Fibroblast of lung (primary cell): ENCODE data around the gene CYBA. TPM values are rescaled to one million over a fixed set of nuclear protein-coding genes. Genes with fewer than 3 reads are reported as not detected.

Experiments
- DNase-seq, 2 donors: peaks; one replicate each; pipeline versions ENCODE4 v3.0.0 to v3.0.0-alpha.2; 2010; ENCODE audit warnings: low read depth in 2 of 2
- H2AFZ ChIP-seq: 2 replicates; pipeline ENCODE4 v1.5.1; 2012; ENCODE audit warnings: low read length, control low read depth, inconsistent platforms
- H3K27ac ChIP-seq: 2 replicates; pipeline ENCODE4 v1.5.1; 2011; ENCODE audit warnings: low read length, control low read depth; ENCODE audit not compliant: insufficient read depth
- H3K27me3 ChIP-seq: 2 replicates; pipeline ENCODE4 v1.5.1; 2011; ENCODE audit warnings: mild to moderate bottlenecking, low read length; ENCODE audit not compliant: control insufficient read depth, insufficient read depth
- H3K36me3 ChIP-seq: 2 replicates; pipeline ENCODE4 v1.5.1; 2011; ENCODE audit warnings: low read length; ENCODE audit not compliant: control insufficient read depth, insufficient read depth
- H3K4me1 ChIP-seq: 2 replicates; pipeline ENCODE4 v1.5.1; 2011; ENCODE audit warnings: low read length; ENCODE audit not compliant: control insufficient read depth, insufficient read depth; ENCODE audit errors: extremely low read depth
- H3K4me2 ChIP-seq: 2 replicates; pipeline ENCODE4 v1.5.1; 2011; ENCODE audit warnings: low read length, control low read depth; ENCODE audit not compliant: insufficient read depth; ENCODE audit errors: extremely low read depth
- H3K4me3 ChIP-seq, 4 experiments: fragments of 200-600 bp in 1 of 4; sonication (generic) in 1 of 4; replicated peaks in 1 of 4; 2 replicates each; pipeline ENCODE4 v1.5.1; 2011 to 2016; ENCODE audit warnings: low read length in 4 of 4, low read depth in 3 of 4, mild to moderate bottlenecking in 3 of 4, control low read depth in 2 of 4, inconsistent platforms in 1 of 4, mixed read lengths in 1 of 4; ENCODE audit not compliant: insufficient read depth in 1 of 4; ENCODE audit errors: control extremely low read depth in 1 of 4
- H3K79me2 ChIP-seq: 2 replicates; pipeline ENCODE4 v1.5.1; 2012; ENCODE audit warnings: mild to moderate bottlenecking, low read length, inconsistent platforms; ENCODE audit not compliant: control insufficient read depth, insufficient read depth
- H3K9ac ChIP-seq: 2 replicates; pipeline ENCODE4 v1.5.1; 2011; ENCODE audit warnings: mild to moderate bottlenecking, low read length, control low read depth; ENCODE audit not compliant: insufficient read depth
- H3K9me3 ChIP-seq: 2 replicates; pipeline ENCODE4 v1.5.1; 2012; ENCODE audit warnings: low read depth, low read length; ENCODE audit not compliant: control insufficient read depth, insufficient read depth
- H4K20me1 ChIP-seq: 2 replicates; pipeline ENCODE4 v1.5.1; 2011; ENCODE audit warnings: low read length; ENCODE audit not compliant: control insufficient read depth, insufficient read depth; ENCODE audit errors: extremely low read depth
- CTCF ChIP-seq, 2 donors: IDR thresholded peaks in 1 of 2; conservative IDR thresholded peaks in 1 of 2; 1 replicate in 1 of 2; 2 replicates in 1 of 2; pipeline ENCODE4 v1.5.1; 2011 to 2012; ENCODE audit warnings: low read length in 2 of 2, control low read depth in 1 of 2, inconsistent platforms in 1 of 2, low read depth in 1 of 2, mild to moderate bottlenecking in 1 of 2
- EZH2 ChIP-seq: IDR thresholded peaks from 2 replicates; pipeline ENCODE4 v1.5.1; 2012; ENCODE audit warnings: low read length, control low read depth, mild to moderate bottlenecking; ENCODE audit errors: missing control alignments
- polyA plus RNA-seq, 2 donors: library from polyadenylated mRNA; depleted of rRNA in 1 of 2; stranded (reverse) in 1 of 2; unstranded in 1 of 2; fragments of >200 nt; gene quantifications; 2 replicates each; pipeline ENCODE4 v1.2.1, GENCODE V29; 2011 to 2012; ENCODE audit warnings: missing spikeins in 1 of 2
- total RNA-seq: library from RNA; depleted of rRNA; stranded (reverse); fragments of >200 nt; gene quantifications from 2 replicates; pipeline ENCODE4 v1.2.1, GENCODE V29; 2014

The CYBA gene
- total and polyA plus RNA-seq, 2 donors (not counting 1 experiment from before 2014, with no cell fraction given) = 74.7 to 124 TPM

DNA sequence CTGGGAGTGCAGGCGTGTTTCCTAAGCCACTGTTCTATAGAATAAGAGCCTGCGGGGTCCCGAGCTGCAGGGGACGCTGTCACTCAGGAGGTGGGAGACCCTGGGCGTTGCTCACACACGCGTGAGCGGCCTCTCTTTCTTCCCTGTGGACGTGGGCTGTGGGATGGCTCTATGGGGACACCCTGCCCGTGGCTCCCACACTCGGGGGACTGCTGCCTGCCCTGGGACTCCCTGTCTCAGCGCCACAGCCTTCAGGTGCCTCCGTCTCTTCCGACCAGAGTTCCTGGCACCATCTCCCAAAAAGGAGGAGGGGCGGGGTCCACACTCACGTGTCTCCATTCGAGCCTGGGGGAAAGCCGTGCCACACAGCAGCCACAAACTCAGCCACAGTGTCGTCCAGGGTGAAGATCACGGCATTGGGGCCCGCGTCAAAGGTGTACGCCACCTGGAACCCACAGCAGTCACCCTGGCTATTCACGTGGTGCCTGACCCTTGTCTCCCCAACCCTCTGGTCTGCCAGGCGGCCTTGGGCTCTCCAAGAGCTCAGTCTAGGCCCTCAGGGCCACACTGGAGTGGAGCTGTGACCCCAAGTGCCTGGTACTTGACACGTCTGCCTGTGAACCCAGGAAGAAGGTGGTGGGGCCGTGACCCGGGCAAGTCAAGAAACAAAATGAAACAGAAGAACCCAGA lies 3.7 kb upstream of the CYBA start:
- H4K20me1 ChIP-seq = no peaks in the 10 kb centered on the region
- TF ChIP-seq CTCF (conservative IDR thresholded peaks at IDR 0.05 in 1 of 2, IDR thresholded peaks at IDR 0.05 in 1 of 2; ENCODE audit: low read depth in 1 of 2, low read length in 2 of 2) (no peak), EZH2 (no peak)
- H2AFZ ChIP-seq = no peak overlapping the region

GRCh38 chr16:88653596-88654362 lies 2.9 kb upstream of the CYBA start:
- H3K36me3 ChIP-seq = peaks cover 36% of the 10 kb centered on the region
- H3K4me3 ChIP-seq = no peak overlapping the region
- DNase-seq = no peak
- H2AFZ ChIP-seq = no peak overlapping the region
- no peaks in the 10 kb centered on the region for H4K20me1 ChIP-seq
- no peak overlapping the region for H3K27ac ChIP-seq
- H3K4me2 ChIP-seq = no peak overlapping the region
- peaks cover 1% of the 10 kb centered on the region for H3K79me2 ChIP-seq
- H3K9me3 ChIP-seq = no peaks in the 10 kb centered on the region
- H3K4me1 ChIP-seq = peaks cover 9% of the 10 kb centered on the region
- no peaks in the 10 kb centered on the region for H3K27me3 ChIP-seq
- no peak overlapping the region for H3K9ac ChIP-seq
- no peak for TF ChIP-seq CTCF (conservative IDR thresholded peaks at IDR 0.05 in 1 of 2, IDR thresholded peaks at IDR 0.05 in 1 of 2; ENCODE audit: low read depth in 1 of 2, low read length in 2 of 2)

More for the DNA sequence above, 3.7 kb upstream of the CYBA start:
- H3K79me2 ChIP-seq = peaks cover 8% of the 10 kb centered on the region
- DNase-seq = no peak
- no peaks in the 10 kb centered on the region for H3K9me3 ChIP-seq
- H3K4me1 ChIP-seq = peaks cover 9% of the 10 kb centered on the region
- H3K4me3 ChIP-seq = no peak overlapping the region
- no peak overlapping the region for H3K4me2 ChIP-seq
- H3K36me3 ChIP-seq = peaks cover 41% of the 10 kb centered on the region
- H3K27me3 ChIP-seq = no peaks in the 10 kb centered on the region
- no peak overlapping the region for H3K27ac ChIP-seq
- no peak overlapping the region for H3K9ac ChIP-seq

- no peaks in the 10 kb centered on the region for H3K79me2 ChIP-seq
- no peak for TF ChIP-seq EZH2
- no peak for TF ChIP-seq CTCF (conservative IDR thresholded peaks at IDR 0.05 in 1 of 2, IDR thresholded peaks at IDR 0.05 in 1 of 2; ENCODE audit: low read depth in 1 of 2, low read length in 2 of 2)
- no peak overlapping the region for H3K4me2 ChIP-seq
- no peak overlapping the region for H3K27ac ChIP-seq
- H2AFZ ChIP-seq = no peak overlapping the region
- H3K4me3 ChIP-seq = no peak overlapping the region
- no peaks in the 10 kb centered on the region for H3K9me3 ChIP-seq
- H4K20me1 ChIP-seq = no peaks in the 10 kb centered on the region
- H3K27me3 ChIP-seq = no peaks in the 10 kb centered on the region
- peaks cover 9% of the 10 kb centered on the region for H3K4me1 ChIP-seq
- DNase-seq = no peak
- no peak overlapping the region for H3K9ac ChIP-seq
- H3K36me3 ChIP-seq = peaks cover 36% of the 10 kb centered on the region
Measured at GRCh38 chr16:88653101-88653500, 2.2 kb upstream of the CYBA start.
